ENCODE results near the gene RMC1.

- TF ChIP-seq POLR2A (IDR thresholded peaks at IDR 0.05): no peak
- no peak for TF ChIP-seq EP300 (IDR thresholded peaks at IDR 0.05)
- TF ChIP-seq CTCF (IDR thresholded peaks at IDR 0.05): no peak
Measured at GRCh38 chr18:23484561-23485182, 18.6 kb upstream of the RMC1 start.
